ENCODE measurements around the gene ATP8B3. TPM values are rescaled to one million over a fixed set of nuclear protein-coding genes. Genes with fewer than 3 reads are reported as not detected.

Gene ATP8B3
- total and polyA plus RNA-seq, 2 donors, result 1.3 to 3.6 TPM

DNA sequence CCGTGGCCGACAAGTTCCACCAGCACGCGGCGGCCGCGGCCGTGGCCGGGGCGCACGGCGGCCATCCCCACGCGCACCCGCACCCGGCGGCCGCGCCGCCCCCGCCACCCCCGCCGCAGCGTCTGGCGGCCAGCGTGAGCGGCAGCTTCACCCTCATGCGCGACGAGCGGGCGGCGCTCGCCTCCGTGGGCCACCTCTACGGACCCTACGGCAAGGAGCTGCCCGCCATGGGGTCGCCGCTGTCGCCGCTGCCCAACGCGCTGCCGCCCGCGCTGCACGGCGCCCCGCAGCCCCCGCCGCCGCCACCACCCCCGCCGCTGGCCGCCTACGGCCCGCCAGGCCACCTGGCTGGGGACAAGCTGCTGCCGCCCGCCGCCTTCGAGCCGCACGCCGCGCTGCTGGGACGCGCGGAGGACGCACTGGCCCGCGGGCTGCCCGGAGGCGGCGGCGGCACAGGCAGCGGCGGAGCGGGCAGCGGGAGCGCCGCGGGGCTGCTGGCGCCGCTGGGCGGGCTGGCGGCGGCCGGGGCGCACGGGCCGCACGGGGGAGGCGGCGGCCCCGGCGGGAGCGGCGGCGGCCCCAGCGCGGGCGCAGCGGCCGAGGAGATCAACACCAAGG is 57.9 kb downstream of the ATP8B3 start:
- WGBS, result 5% methylated on average over 105 of the region's 105 CpGs
- Histone ChIP-seq H3K4me3 (ENCODE audit: low read length in 2 of 2) (no peak overlapping the region), H3K4me1 (ENCODE audit: control insufficient read depth in 2 of 2, insufficient read depth in 2 of 2, low read length in 2 of 2) (no peaks in the 10 kb centered on the region), H3K36me3 (ENCODE audit: control insufficient read depth in 2 of 2, insufficient read depth in 2 of 2, low read length in 1 of 2) (no peaks in the 10 kb centered on the region), H3K27ac (ENCODE audit: low read depth in 1 of 2, low read length in 1 of 2) (no peak overlapping the region), H3K27me3 (ENCODE audit: control insufficient read depth in 2 of 2, insufficient read depth in 1 of 2, low read length in 1 of 2) (peaks cover 89 to 95% of the 10 kb centered on the region in 2 donors), H3K9me3 (ENCODE audit: control insufficient read depth in 2 of 2, insufficient read depth in 1 of 2, low read length in 1 of 2) (peaks cover 1 to 11% of the 10 kb centered on the region in 2 donors)
- no peak for DNase-seq (ENCODE audit: low read depth in 6 of 9, low spot score in 9 of 9)

- 6% methylated on average over 77 of the region's 77 CpGs for WGBS
- peaks cover 89 to 95% of the 10 kb centered on the region in 2 donors for H3K27me3 ChIP-seq (ENCODE audit: control insufficient read depth in 2 of 2, insufficient read depth in 1 of 2, low read length in 1 of 2)
- H3K4me3 ChIP-seq (ENCODE audit: low read length in 2 of 2), result no peak within 1 kb of the TSS
- no peaks in the 10 kb centered on the region for H3K36me3 ChIP-seq (ENCODE audit: control insufficient read depth in 2 of 2, insufficient read depth in 2 of 2, low read length in 1 of 2)
- DNase-seq (ENCODE audit: low read depth in 6 of 9, low spot score in 9 of 9), result no peak
- H3K9me3 ChIP-seq (ENCODE audit: control insufficient read depth in 2 of 2, insufficient read depth in 1 of 2, low read length in 1 of 2), result peaks cover 1 to 18% of the 10 kb centered on the region in 2 donors
- H3K4me1 ChIP-seq (ENCODE audit: control insufficient read depth in 2 of 2, insufficient read depth in 2 of 2, low read length in 2 of 2), result no peaks in the 10 kb centered on the region
- H3K27ac ChIP-seq (ENCODE audit: low read depth in 1 of 2, low read length in 1 of 2), result no peak within 1 kb of the TSS
Observed at GRCh38 chr19:1752757-1753728, 59.0 kb downstream of the ATP8B3 start, which contains the start of gene ONECUT3. TSS of gene ONECUT3 (plus strand) at chr19:1753506. CDS start at chr19:1753663, 157 bp downstream.

DNA sequence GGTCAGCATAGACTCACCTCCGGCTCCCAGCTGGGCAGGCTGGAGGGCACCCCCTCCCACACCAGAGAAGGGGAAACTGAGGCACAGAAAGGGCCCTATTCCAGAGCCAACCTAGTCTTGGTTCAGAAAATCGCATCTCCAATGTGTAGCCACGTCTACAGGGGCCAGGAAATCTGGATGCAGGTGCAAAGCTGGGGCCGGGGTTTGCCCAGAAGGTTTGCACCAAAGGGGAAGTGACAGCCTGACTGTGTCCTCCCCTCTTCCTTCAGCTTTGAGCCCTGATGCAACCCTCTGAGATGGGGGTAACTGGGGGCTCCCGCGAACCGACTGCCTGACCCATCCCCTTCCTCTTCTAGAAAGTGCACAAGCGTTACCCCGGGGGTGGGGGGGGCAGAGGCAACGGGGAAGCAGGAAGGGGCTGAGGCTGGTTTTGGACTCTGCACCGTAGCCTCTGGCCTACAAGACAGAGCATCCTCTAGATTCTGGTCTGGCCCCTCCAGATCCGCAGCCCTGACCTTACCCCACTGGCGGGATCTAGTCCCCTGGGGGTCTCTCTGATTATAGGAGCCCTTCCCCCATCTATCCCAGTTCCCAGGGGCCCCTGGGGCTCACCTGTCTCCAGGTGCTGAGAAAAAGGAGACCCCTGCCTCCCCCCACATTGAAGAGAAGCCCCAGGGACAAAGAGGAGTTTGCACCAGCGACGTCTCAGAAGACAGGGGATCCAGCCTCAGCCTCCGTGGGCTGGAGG is 59.9 kb downstream of the ATP8B3 start:
- no peaks in the 10 kb centered on the region for H3K4me1 ChIP-seq (ENCODE audit: control insufficient read depth in 2 of 2, insufficient read depth in 2 of 2, low read length in 2 of 2)
- H3K9me3 ChIP-seq (ENCODE audit: control insufficient read depth in 2 of 2, insufficient read depth in 1 of 2, low read length in 1 of 2), result peaks cover 1 to 19% of the 10 kb centered on the region in 2 donors
- no peak overlapping the region for H3K4me3 ChIP-seq (ENCODE audit: low read length in 2 of 2)
- H3K36me3 ChIP-seq (ENCODE audit: control insufficient read depth in 2 of 2, insufficient read depth in 2 of 2, low read length in 1 of 2), result no peaks in the 10 kb centered on the region
- no peak for DNase-seq (ENCODE audit: low read depth in 6 of 9, low spot score in 9 of 9)
- peaks cover 89 to 95% of the 10 kb centered on the region in 2 donors for H3K27me3 ChIP-seq (ENCODE audit: control insufficient read depth in 2 of 2, insufficient read depth in 1 of 2, low read length in 1 of 2)
- H3K27ac ChIP-seq (ENCODE audit: low read depth in 1 of 2, low read length in 1 of 2), result no peak overlapping the region
- WGBS, result 3% methylated on average over 16 of the region's 16 CpGs

- Histone ChIP-seq H3K4me1 (ENCODE audit: control insufficient read depth in 2 of 2, insufficient read depth in 2 of 2, low read length in 2 of 2) (no peaks in the 10 kb centered on the region), H3K36me3 (ENCODE audit: control insufficient read depth in 2 of 2, insufficient read depth in 2 of 2, low read length in 1 of 2) (no peaks in the 10 kb centered on the region), H3K9me3 (ENCODE audit: control insufficient read depth in 2 of 2, insufficient read depth in 1 of 2, low read length in 1 of 2) (peaks cover 1 to 19% of the 10 kb centered on the region in 2 donors), H3K27ac (ENCODE audit: low read depth in 1 of 2, low read length in 1 of 2) (no peak overlapping the region), H3K27me3 (ENCODE audit: control insufficient read depth in 2 of 2, insufficient read depth in 1 of 2, low read length in 1 of 2) (peaks cover 89 to 94% of the 10 kb centered on the region in 2 donors), H3K4me3 (ENCODE audit: low read length in 2 of 2) (no peak overlapping the region)
- 10% methylated on average over 16 of the region's 16 CpGs for WGBS
- DNase-seq (ENCODE audit: low read depth in 6 of 9, low spot score in 9 of 9), result no peak
Observed at GRCh38 chr19:1751367-1752008, 60.6 kb downstream of the ATP8B3 start.

- no peak for DNase-seq (ENCODE audit: low read depth in 6 of 9, low spot score in 9 of 9)
- no peak overlapping the region for H3K27ac ChIP-seq (ENCODE audit: low read depth in 1 of 2, low read length in 1 of 2)
- no peak overlapping the region for H3K4me3 ChIP-seq (ENCODE audit: low read length in 2 of 2)
- H3K27me3 ChIP-seq (ENCODE audit: control insufficient read depth in 2 of 2, insufficient read depth in 1 of 2, low read length in 1 of 2), result peaks cover 85 to 90% of the 10 kb centered on the region in 2 donors
- peaks cover 1 to 11% of the 10 kb centered on the region in 2 donors for H3K9me3 ChIP-seq (ENCODE audit: control insufficient read depth in 2 of 2, insufficient read depth in 1 of 2, low read length in 1 of 2)
- WGBS, result 5% methylated on average over 14 of the region's 14 CpGs
- no peaks in the 10 kb centered on the region for H3K4me1 ChIP-seq (ENCODE audit: control insufficient read depth in 2 of 2, insufficient read depth in 2 of 2, low read length in 2 of 2)
- H3K36me3 ChIP-seq (ENCODE audit: control insufficient read depth in 2 of 2, insufficient read depth in 2 of 2, low read length in 1 of 2), result no peaks in the 10 kb centered on the region
Observed at GRCh38 chr19:1750343-1751021, 61.6 kb downstream of the ATP8B3 start.

DNA sequence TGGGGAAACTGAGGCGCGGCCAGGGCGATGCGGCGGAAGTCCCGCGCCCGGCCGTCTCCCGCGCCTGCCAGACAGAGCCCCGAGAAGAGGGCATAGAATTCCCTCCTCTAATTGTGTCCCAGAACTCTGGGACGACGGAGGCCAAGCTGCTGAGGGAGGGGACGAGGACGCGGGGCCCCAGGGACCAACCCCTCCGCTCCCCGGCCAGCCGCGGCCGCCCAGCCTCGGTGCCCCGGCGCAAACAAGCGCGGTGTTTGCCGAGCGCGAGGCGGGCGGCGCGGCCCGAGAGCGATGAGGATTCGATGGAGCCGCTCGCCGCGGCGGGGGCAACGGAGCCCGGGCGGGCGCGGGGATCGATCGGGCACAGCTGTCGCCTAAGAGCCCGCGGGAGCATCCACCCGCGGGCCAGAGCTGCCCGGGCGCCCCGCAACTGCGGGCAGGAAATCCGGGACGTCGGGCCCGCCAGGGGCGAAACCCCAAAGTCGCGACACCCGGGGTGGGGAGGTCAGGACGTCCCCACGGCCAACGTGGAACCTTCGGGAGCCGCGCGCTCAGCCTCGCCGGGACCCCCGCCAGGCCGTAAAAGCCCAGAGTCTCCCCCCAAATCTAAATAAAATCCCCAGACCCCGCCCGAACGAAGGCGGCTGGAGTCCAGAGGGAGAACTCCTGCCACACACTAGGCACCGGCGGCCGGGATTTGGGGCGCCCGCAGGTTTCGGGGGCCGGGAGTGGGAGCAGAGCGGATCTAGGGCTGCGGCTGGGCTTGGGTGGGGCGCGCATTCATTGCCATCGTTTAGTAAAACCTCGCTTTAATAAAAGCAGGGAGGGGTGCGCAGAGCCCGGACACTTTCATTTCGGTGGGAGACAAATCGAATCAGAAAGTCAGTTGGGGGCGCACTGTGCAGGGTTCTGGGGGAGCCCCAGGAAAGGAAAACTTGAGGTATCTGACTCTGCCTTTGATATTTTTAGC is 62.4 kb downstream of the ATP8B3 start:
- DNase-seq (ENCODE audit: low read depth in 6 of 9, low spot score in 9 of 9), result no peak
- Histone ChIP-seq H3K9me3 (ENCODE audit: control insufficient read depth in 2 of 2, insufficient read depth in 1 of 2, low read length in 1 of 2) (peaks cover 1 to 11% of the 10 kb centered on the region in 2 donors), H3K36me3 (ENCODE audit: control insufficient read depth in 2 of 2, insufficient read depth in 2 of 2, low read length in 1 of 2) (no peaks in the 10 kb centered on the region), H3K4me1 (ENCODE audit: control insufficient read depth in 2 of 2, insufficient read depth in 2 of 2, low read length in 2 of 2) (no peaks in the 10 kb centered on the region), H3K27me3 (ENCODE audit: control insufficient read depth in 2 of 2, insufficient read depth in 1 of 2, low read length in 1 of 2) (peaks cover 85 to 90% of the 10 kb centered on the region in 2 donors), H3K27ac (ENCODE audit: low read depth in 1 of 2, low read length in 1 of 2) (no peak overlapping the region), H3K4me3 (ENCODE audit: low read length in 2 of 2) (no peak overlapping the region)
- 3% methylated on average over 99 of the region's 99 CpGs for WGBS

- H3K4me3 ChIP-seq (ENCODE audit: low read length in 2 of 2), result no peak overlapping the region
- H3K36me3 ChIP-seq (ENCODE audit: control insufficient read depth in 2 of 2, insufficient read depth in 2 of 2, low read length in 1 of 2), result no peaks in the 10 kb centered on the region
- no peak for DNase-seq (ENCODE audit: low read depth in 6 of 9, low spot score in 9 of 9)
- WGBS, result 5% methylated on average over 45 of the region's 45 CpGs
- no peak overlapping the region for H3K27ac ChIP-seq (ENCODE audit: low read depth in 1 of 2, low read length in 1 of 2)
- H3K9me3 ChIP-seq (ENCODE audit: control insufficient read depth in 2 of 2, insufficient read depth in 1 of 2, low read length in 1 of 2), result peaks cover 1 to 11% of the 10 kb centered on the region in 2 donors
- H3K4me1 ChIP-seq (ENCODE audit: control insufficient read depth in 2 of 2, insufficient read depth in 2 of 2, low read length in 2 of 2), result no peaks in the 10 kb centered on the region
- peaks cover 89 to 90% of the 10 kb centered on the region in 2 donors for H3K27me3 ChIP-seq (ENCODE audit: control insufficient read depth in 2 of 2, insufficient read depth in 1 of 2, low read length in 1 of 2)
Observed at GRCh38 chr19:1748873-1749341, 63.2 kb downstream of the ATP8B3 start.
